Nephron progenitor cell (in vitro differentiated cells): ENCODE measurements around the gene SLC1A2.

Source experiments
- DNase-seq: peaks from one replicate; pipeline ENCODE4 v3.0.0; 2021
- H3K27ac Mint-ChIP-seq: 2 replicates; pipeline ENCODE4 v1.8.0; 2021; ENCODE audit warnings: mild to moderate bottlenecking, moderate library complexity, mixed read lengths
- H3K27me3 Mint-ChIP-seq: 2 replicates; pipeline ENCODE4 v1.8.0; 2021; ENCODE audit warnings: mild to moderate bottlenecking, low read depth, mixed read lengths; ENCODE audit not compliant: poor library complexity
- H3K36me3 Mint-ChIP-seq: 2 replicates; pipeline ENCODE4 v1.8.0; 2021; ENCODE audit warnings: low read depth, mixed read lengths
- H3K4me1 Mint-ChIP-seq: 2 replicates; pipeline ENCODE4 v1.8.0; 2021; ENCODE audit warnings: mixed read lengths
- H3K4me3 Mint-ChIP-seq: 2 replicates; pipeline ENCODE4 v1.8.0; 2021; ENCODE audit warnings: mild to moderate bottlenecking, moderate library complexity, mixed read lengths
- H3K9me3 Mint-ChIP-seq: 2 replicates; pipeline ENCODE4 v1.8.0; 2021; ENCODE audit warnings: mild to moderate bottlenecking, moderate library complexity, mixed read lengths
- TF ChIP-seq, protein P1 (sequence below): fragments of 200-600 bp; sonication (generic); IDR thresholded peaks from 2 replicates; pipeline ENCODE4 v1.5.0; 2021; ENCODE audit warnings: antibody characterized with exemption

Gene SLC1A2

GRCh38 chr11:35308157-35308556 lies 111.2 kb downstream of the SLC1A2 start:
- Mint-ChIP-seq H3K9me3 (peaks cover 4% of the 10 kb centered on the region), H3K27ac (no peak overlapping the region), H3K27me3 (peaks cover 5% of the 10 kb centered on the region), H3K4me1 (peaks cover 21% of the 10 kb centered on the region), H3K4me3 (no peak overlapping the region), H3K36me3 (peaks cover 6% of the 10 kb centered on the region)
- TF ChIP-seq, protein P1, sequence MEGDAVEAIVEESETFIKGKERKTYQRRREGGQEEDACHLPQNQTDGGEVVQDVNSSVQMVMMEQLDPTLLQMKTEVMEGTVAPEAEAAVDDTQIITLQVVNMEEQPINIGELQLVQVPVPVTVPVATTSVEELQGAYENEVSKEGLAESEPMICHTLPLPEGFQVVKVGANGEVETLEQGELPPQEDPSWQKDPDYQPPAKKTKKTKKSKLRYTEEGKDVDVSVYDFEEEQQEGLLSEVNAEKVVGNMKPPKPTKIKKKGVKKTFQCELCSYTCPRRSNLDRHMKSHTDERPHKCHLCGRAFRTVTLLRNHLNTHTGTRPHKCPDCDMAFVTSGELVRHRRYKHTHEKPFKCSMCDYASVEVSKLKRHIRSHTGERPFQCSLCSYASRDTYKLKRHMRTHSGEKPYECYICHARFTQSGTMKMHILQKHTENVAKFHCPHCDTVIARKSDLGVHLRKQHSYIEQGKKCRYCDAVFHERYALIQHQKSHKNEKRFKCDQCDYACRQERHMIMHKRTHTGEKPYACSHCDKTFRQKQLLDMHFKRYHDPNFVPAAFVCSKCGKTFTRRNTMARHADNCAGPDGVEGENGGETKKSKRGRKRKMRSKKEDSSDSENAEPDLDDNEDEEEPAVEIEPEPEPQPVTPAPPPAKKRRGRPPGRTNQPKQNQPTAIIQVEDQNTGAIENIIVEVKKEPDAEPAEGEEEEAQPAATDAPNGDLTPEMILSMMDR = no peak
- no peak for DNase-seq

DNA sequence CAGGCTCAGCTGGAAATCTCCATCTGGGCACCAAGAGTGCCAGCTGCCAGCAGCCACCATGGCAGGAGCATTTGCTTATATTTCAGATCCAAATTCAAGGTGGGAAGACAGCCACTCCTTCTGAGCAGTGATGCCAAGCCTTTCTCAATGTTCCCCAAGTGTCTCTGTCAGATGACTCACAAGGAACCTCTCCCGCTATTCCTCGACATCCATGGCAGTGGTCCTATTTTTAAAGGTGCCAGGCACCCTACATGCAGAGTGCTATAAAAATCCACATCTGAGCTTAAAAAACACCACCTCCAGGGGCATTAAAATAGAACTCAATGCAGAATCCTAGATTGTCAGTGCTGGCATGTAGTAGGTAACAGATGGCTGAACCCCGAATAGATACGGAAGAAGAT lies 112.1 kb downstream of the SLC1A2 start:
- TF ChIP-seq, protein P1 = no peak
- no peak overlapping the region for H3K27ac Mint-ChIP-seq
- H3K36me3 Mint-ChIP-seq = peaks cover 6% of the 10 kb centered on the region
- peaks cover 21% of the 10 kb centered on the region for H3K4me1 Mint-ChIP-seq
- H3K27me3 Mint-ChIP-seq = peaks cover 5% of the 10 kb centered on the region
- H3K4me3 Mint-ChIP-seq = no peak overlapping the region
- H3K9me3 Mint-ChIP-seq = peaks cover 4% of the 10 kb centered on the region
- DNase-seq = no peak

- Mint-ChIP-seq H3K4me1 (peaks cover 21% of the 10 kb centered on the region), H3K4me3 (no peak overlapping the region), H3K27me3 (peaks cover 5% of the 10 kb centered on the region), H3K27ac (no peak overlapping the region), H3K9me3 (peaks cover 4% of the 10 kb centered on the region), H3K36me3 (peaks cover 6% of the 10 kb centered on the region)
- peak; percentile 41 for DNase-seq
- TF ChIP-seq, protein P1 = peak; percentile 30
These were observed 113.5 kb downstream of the SLC1A2 start for GRCh38 chr11:35305670-35306382.

- no peak for DNase-seq
- Mint-ChIP-seq H3K27me3 (peaks cover 4% of the 10 kb centered on the region), H3K27ac (no peak overlapping the region), H3K4me3 (no peak overlapping the region), H3K36me3 (peaks cover 6% of the 10 kb centered on the region), H3K9me3 (peaks cover 4% of the 10 kb centered on the region), H3K4me1 (peaks cover 21% of the 10 kb centered on the region)
- TF ChIP-seq, protein P1 = no peak
These were observed 114.4 kb downstream of the SLC1A2 start for GRCh38 chr11:35304900-35305460.

DNA sequence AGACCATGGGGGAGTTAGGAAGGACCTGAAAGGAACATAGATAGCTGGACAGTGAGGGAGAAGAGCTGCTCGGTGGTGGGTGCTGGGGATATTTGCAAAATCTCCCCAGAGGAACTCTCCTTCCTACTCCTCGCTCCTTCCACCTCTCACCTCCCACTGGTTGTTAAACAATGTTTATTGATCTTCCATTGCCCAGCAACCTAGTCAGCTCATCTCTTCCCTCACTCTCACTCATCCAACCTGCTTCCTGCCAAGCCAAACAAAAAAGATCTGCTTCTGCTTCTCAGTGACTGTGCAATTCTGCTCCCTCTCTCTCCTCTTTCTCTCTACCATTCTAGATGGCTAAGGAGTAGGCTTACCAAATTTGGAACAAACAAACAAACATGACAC lies 115.0 kb downstream of the SLC1A2 start:
- H3K9me3 Mint-ChIP-seq = peaks cover 4% of the 10 kb centered on the region
- peaks cover 6% of the 10 kb centered on the region for H3K36me3 Mint-ChIP-seq
- TF ChIP-seq, protein P1 = no peak
- H3K4me3 Mint-ChIP-seq = no peak overlapping the region
- no peak overlapping the region for H3K27ac Mint-ChIP-seq
- peaks cover 3% of the 10 kb centered on the region for H3K27me3 Mint-ChIP-seq
- peaks cover 21% of the 10 kb centered on the region for H3K4me1 Mint-ChIP-seq
- DNase-seq = no peak
